NCI-H524 (cell line): ENCODE measurements around the gene ZNF439.
"Not testable (repeated sequence)": the region's sequence is repeated elsewhere in the genome, so short reads cannot be mapped to it uniquely, and the experiment has no call there.

Experiments used
- DNase-seq, 2 experiments: peaks; one replicate each; lab custom pipeline; 2025; lab: John Stamatoyannopoulos, UW

The ZNF439 gene

DNA sequence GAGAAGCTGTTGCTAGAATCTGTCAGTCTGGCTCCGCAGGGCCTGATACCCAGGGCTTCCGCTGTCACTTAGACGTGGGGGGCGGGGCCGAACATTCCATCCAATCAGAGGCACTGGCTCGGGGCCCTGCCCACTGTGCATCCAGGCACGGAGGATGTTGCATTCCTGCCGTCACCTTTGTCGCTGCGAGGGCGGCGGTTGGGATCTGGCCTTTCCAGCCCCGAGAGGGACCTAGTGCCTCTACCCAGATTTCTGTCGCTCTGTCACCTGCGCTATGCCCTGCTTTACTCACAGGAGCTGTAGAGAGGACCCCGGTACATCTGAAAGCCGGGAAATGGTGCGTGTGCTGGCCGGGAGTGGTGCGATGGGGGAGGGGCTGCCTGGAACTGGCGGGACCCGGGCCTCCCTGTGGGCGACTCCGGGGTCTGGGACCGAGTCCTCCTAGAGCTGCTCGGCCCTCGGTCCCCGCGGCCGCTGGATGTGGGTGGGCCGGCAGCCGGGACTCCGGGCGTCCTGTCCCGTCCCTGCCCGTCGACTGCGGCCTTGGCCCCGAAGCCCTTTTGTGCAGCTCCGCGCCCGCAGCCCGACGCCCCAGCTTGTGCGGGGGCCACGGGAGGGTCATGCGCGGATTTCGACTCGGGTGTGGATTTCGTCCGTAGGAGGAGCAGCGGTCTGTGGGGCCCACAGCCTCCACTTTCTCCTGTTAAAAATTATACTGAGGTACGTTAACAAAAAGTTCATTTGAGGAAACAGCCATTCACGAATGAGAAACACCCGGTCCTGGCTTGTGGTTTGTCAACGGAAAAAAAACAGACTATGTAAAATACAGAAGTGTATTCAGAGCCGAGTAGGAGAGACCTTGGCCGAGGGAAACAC is at the start of gene ZNF439:
Gene ZNF439, plus strand, starts transcription at position 133 of the 876 bp plus-strand sequence. Its CDS starts 142 bp downstream, at position 275.
- DNase-seq, result peak; percentile 83 to 93

- no peak for DNase-seq
Measured at GRCh38 chr19:11806354-11807098, 42.0 kb upstream of the ZNF439 start.

GRCh38 chr19:11807099-11807380 is 41.5 kb upstream of the ZNF439 start:
- no peak for DNase-seq

DNA sequence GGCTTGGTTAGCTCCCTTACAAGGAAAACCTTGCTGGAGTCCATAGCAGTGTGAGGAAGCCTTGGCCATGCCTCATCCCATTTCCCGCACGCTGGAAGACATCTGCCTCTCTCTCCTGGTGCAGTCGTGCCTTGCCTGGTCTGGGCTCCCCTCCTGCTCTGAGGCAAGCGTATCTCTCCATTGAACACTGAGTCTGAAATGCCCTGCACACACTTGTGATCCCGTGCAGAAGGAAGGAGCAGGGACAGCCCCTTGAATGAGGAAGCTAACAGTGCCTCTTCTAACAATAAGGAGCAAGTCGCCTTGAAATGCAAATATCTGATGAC is 34.9 kb upstream of the ZNF439 start:
- peak; percentile 60 to 70 for DNase-seq

DNA sequence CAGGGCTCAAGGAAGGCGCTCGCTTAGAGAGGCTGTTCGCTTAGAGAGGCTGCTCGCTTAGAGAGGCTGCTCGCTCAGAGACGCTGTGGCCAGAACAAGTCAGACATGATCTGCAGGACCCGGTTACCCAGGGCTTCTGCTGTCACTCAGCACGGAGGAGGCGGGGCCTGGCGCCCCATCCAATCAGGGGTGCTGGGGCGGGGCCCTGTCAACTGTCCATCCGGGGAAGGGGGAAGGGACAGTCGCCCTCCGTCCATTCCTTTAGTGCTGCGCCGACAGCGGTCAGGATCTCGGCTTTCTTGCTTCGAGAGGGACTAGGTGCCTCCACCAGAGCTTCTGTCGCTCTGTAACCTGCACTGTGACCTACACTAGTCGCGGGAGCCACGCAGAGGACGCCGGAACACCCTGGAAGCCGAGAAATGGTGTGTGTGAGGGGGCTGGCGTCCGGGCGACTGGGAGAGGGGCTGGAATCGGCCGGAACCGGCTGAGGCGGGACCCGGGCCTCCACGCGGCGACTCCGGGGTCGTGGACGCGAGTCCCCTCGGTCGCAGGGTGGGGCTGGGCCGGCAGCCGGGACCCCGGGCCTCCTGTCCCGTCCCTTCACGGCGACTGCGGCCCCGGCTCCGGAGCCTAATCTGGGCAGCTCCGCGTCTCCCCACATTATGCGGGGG is 34.4 kb upstream of the ZNF439 start, which contains the start of gene ZNF440:
Gene ZNF440, plus strand, starts transcription at position 245 of the 671 bp plus-strand sequence. Its CDS starts 175 bp downstream, at position 420.
- DNase-seq, result peak; percentile 85 to 95

GRCh38 chr19:11814700-11815035 is 33.9 kb upstream of the ZNF439 start:
- no peak for DNase-seq

- DNase-seq, result no peak
Measured at GRCh38 chr19:11821474-11822109, 26.9 kb upstream of the ZNF439 start.

- DNase-seq, result not testable (repeated sequence)
Measured at GRCh38 chr19:11828957-11829876, 19.3 kb upstream of the ZNF439 start.

GRCh38 chr19:11832253-11832912 is 16.1 kb upstream of the ZNF439 start:
- no peak for DNase-seq

DNA sequence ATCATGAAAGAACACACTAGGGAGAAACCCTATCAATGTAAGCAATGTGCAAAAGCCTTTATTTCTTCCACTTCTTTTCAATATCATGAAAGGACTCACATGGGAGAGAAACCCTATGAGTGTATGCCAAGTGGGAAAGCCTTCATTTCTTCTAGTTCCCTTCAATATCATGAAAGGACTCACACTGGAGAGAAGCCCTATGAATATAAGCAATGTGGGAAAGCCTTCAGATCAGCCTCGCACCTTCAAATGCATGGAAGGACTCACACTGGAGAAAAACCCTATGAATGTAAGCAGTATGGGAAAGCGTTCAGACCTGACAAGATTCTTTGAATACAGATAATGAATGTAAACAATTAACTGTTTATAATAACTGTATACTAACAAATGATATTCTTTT is 15.0 kb upstream of the ZNF439 start:
- DNase-seq, result no peak

DNA sequence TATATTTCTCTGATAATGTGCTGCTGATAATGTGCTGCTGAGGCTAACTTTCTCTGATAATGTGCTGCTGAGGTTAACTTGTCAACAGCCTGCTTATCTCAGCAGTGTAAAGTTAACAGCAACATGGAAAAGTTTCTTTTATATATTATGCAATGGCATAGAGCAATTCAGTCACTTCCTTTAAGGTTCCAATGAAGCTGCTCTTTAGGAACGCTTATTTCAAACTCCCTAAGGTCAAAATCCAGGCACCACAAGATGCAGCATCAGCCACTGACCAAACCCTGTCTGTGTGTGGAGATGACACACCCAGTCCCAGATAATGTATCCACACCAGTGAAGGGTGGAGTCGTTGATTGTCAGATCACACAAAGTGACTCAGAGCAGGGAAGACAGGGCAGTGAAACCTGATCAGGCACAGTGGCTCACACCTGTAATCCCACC is 12.9 kb upstream of the ZNF439 start:
- DNase-seq, result not testable (repeated sequence)

DNA sequence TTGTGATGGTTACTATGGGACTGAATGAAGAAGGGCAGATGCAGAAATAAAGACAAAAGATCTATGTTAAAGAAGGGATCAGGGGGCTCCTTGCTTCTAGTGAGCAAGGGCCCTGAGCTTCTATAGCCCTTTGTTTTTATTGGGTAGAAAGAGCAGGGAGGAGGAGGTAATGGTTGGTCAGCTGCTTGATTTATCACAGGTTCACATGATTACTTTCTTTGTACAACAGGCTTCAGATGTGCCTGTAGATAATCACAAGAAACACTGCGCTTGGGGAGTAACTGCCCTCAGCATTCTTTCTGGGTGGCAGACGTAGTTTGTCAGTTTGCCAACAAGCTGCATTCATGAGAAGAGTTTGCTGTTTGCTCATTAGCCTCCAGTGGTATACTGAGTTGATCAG is 4.8 kb upstream of the ZNF439 start:
- DNase-seq, result no peak

DNA sequence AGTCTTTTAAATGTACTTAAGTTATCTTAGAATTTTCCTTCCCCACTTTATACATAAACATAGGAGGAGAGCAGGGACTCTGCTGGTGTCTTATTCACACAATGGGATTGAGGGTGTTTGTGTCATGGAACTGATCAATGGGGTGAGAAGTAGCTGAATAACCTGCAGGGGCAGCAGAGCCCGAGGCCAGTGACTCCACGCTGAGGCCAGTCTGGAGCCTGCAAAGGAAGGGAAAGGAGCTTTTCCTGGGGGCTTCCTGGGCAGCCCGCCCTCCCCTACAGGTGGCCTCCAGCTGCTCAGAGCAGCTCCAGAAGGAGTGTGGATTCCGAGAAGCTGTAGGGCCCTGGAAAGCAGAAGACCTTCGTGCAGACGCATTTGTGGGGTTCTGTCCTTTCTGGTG is 911 bp upstream of the ZNF439 start:
- peak in 1 of 2 experiments; percentile 15 for DNase-seq

DNA sequence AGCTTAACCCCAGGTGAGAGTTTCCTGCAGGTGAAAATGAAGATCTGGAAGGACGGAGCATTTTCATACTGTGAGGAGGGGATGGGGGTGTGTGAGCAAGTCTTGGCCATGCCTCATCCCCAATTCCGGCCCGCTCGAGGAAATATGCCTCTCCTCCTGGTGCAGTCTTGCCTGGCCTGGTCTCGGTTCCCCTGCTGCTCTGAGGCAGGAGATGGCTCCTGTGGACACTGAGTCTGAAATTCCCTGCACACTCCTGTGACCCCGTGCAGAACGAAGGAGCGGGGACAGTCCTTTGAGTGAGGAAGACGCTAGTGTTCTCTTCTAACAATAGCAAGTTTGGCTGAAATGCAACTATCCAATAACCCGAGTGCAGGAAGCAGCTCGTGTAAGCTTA is 329 bp upstream of the ZNF439 start:
- DNase-seq, result no peak

DNA sequence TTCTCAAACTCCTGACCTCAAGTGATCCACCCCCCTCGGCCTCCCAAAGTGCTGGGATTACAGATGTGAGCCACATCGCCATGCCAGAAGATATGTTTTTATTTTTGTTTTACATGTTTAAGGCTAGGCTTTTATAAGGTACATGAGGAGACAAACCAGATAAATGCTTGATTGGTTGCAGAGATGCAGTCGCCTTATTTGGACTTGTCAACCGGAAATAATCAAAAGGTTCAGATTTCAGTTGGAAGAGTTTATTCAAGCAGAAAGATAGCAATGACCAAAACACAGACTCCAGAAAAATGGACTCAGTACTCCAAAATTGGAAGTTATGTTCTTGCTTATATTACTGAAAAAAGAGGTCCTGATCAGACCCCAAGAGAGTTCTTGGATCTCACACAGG is 1.8 kb downstream of the ZNF439 start:
- not testable (repeated sequence) for DNase-seq

- no peak for DNase-seq
Measured at GRCh38 chr19:11853358-11853757, 4.8 kb downstream of the ZNF439 start.

GRCh38 chr19:11856596-11857250 is 8.2 kb downstream of the ZNF439 start:
- no peak for DNase-seq

- DNase-seq, result no peak
Measured at GRCh38 chr19:11860721-11861120, 12.2 kb downstream of the ZNF439 start.

DNA sequence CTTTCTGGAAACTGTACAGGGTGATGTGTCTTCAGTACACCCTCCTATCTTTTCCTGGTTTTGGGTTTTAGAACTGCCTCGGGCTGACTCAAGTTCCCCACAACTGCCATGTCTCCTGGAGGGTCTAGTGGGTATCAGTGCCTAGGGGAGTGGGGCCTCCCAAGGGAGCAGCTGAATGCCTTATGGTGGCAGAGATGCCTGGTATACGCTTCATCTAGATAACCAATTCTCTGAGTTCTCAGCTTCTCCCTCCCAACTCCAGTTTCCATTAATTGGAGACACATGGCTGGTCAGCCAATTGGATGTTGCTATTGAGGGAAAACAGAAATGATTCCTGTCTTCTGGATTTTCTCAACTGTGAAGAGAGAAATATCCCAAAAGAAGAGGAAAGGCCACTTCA is 12.8 kb downstream of the ZNF439 start:
- no peak for DNase-seq

DNA sequence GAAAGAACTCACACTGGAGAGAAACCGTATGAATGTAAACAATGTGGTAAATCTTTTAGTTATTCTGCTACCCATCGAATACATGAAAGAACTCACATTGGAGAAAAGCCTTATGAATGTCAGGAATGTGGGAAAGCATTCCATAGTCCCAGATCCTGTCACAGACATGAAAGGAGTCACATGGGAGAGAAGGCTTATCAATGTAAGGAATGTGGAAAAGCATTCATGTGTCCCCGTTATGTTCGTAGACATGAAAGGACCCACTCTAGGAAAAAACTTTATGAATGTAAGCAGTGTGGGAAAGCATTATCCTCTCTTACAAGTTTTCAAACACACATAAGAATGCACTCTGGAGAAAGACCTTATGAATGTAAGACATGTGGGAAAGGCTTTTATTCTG is 19.2 kb downstream of the ZNF439 start:
- DNase-seq, result not testable (repeated sequence)
